GM06990 (cell line): ENCODE results near the gene VWC2.

Experiments
- DNase-seq: peaks from one replicate; pipeline ENCODE4 v3.0.0-alpha.2; 2011; ENCODE audit not compliant: insufficient read length; ENCODE audit errors: extremely low read depth
- H3K27me3 ChIP-seq: replicated peaks from 2 replicates; pipeline ENCODE4 v1.6.0; 2011; ENCODE audit warnings: low read length; ENCODE audit not compliant: control insufficient read depth, insufficient read depth
- H3K36me3 ChIP-seq: 2 replicates; pipeline ENCODE4 v1.5.1; 2011; ENCODE audit warnings: low read length; ENCODE audit not compliant: control insufficient read depth, insufficient read depth
- H3K4me3 ChIP-seq: replicated peaks from 2 replicates; pipeline ENCODE4 v1.5.1; 2011; ENCODE audit warnings: low read depth, mild to moderate bottlenecking, control low read depth, low read length
- CTCF ChIP-seq: IDR thresholded peaks from 2 replicates; pipeline ENCODE4 v1.5.1; 2011; ENCODE audit warnings: low read length, control low read depth, mild to moderate bottlenecking, inconsistent platforms; ENCODE audit not compliant: insufficient read depth, poor library complexity, severe bottlenecking

VWC2 gene

GRCh38 chr7:49873420-49873819, 100.0 kb downstream of the VWC2 start:
- TF ChIP-seq CTCF = no peak
- Histone ChIP-seq H3K36me3 (no peaks in the 10 kb centered on the region), H3K4me3 (no peak overlapping the region), H3K27me3 (no peaks in the 10 kb centered on the region; the same call in 1 of the 2 replicates)
- DNase-seq = no peak

GRCh38 chr7:49875336-49875735, 101.9 kb downstream of the VWC2 start:
- Histone ChIP-seq H3K4me3 (no peak overlapping the region), H3K36me3 (no peaks in the 10 kb centered on the region), H3K27me3 (no peaks in the 10 kb centered on the region; the same call in none of the 2 replicates)
- DNase-seq = no peak
- TF ChIP-seq CTCF = no peak

GRCh38 chr7:49876202-49876601, 102.8 kb downstream of the VWC2 start:
- Histone ChIP-seq H3K4me3 (no peak overlapping the region), H3K36me3 (no peaks in the 10 kb centered on the region), H3K27me3 (no peaks in the 10 kb centered on the region; the same call in none of the 2 replicates)
- no peak for DNase-seq
- no peak for TF ChIP-seq CTCF

- Histone ChIP-seq H3K4me3 (no peak overlapping the region), H3K27me3 (no peaks in the 10 kb centered on the region; the same call in none of the 2 replicates)
- TF ChIP-seq CTCF = no peak
These were observed 104.7 kb downstream of the VWC2 start for GRCh38 chr7:49878089-49878488.

GRCh38 chr7:49878627-49879026, 105.2 kb downstream of the VWC2 start:
- DNase-seq = no peak

More at GRCh38 chr7:49878089-49878488, 104.7 kb downstream of the VWC2 start:
- H3K36me3 ChIP-seq = no peaks in the 10 kb centered on the region
- DNase-seq = no peak

More at GRCh38 chr7:49878627-49879026, 105.2 kb downstream of the VWC2 start:
- TF ChIP-seq CTCF = no peak
- Histone ChIP-seq H3K27me3 (no peaks in the 10 kb centered on the region; the same call in none of the 2 replicates), H3K36me3 (no peaks in the 10 kb centered on the region), H3K4me3 (no peak overlapping the region)
